ENCODE measurements around the gene GLI3. TPM values are rescaled to one million over a fixed set of nuclear protein-coding genes. Genes with fewer than 3 reads are reported as not detected.

GLI3 gene
- total RNA-seq, 1 donor from 2014 or later: 2.3 TPM

- no peak for DNase-seq (ENCODE audit: low read depth, low spot score)
Measured at GRCh38 chr7:42105554-42106358, 131.3 kb downstream of the GLI3 start.

GRCh38 chr7:42104694-42105093 lies 132.3 kb downstream of the GLI3 start:
- no peak for DNase-seq (ENCODE audit: low read depth, low spot score)

- DNase-seq (ENCODE audit: low read depth, low spot score): no peak
Measured at GRCh38 chr7:42104231-42104630, 132.8 kb downstream of the GLI3 start.

GRCh38 chr7:42103456-42103855 lies 133.6 kb downstream of the GLI3 start:
- no peak for DNase-seq (ENCODE audit: low read depth, low spot score)

DNA sequence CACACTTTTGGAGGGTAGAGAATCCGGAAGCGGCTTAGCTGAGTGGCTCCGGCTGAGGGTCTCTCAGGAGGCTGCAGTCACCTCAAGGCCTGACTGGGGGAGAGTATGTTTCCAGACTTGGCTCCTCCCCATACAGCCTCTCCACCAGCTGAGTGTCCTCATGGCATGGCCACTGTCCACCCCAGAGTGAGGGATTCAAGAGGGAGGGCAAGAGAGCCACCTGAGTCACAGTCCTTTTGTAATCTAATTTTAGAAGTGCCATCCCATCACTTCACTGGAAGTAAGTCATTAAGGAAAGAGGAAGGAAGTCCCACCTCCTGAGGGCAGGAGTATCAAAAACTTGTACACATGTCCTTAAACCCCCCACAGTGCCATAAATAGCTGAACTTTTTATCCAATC lies 134.0 kb downstream of the GLI3 start:
- no peak for DNase-seq (ENCODE audit: low read depth, low spot score)

DNA sequence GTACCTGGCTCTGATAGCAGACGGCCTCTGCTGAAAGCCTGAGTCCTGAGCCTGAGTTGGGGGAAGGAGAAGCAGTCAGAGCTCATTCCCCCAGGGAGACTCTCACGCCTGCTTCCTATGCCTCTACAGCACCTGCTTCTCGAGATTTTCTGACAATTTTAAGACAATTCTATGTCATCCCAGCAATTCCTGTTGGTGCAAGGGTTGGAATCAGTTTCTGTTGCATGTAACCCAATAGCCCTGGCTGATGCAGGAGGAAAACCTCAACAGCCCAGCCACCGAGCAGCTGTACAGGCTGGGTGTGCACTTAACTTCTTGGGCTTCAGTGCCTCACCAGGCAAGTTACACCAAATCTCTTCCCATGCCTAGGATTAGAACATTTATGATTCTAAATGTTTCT lies 134.7 kb downstream of the GLI3 start:
- no peak for DNase-seq (ENCODE audit: low read depth, low spot score)

- no peak for DNase-seq (ENCODE audit: low read depth, low spot score)
Measured at GRCh38 chr7:42100156-42100508, 136.9 kb downstream of the GLI3 start.

DNA sequence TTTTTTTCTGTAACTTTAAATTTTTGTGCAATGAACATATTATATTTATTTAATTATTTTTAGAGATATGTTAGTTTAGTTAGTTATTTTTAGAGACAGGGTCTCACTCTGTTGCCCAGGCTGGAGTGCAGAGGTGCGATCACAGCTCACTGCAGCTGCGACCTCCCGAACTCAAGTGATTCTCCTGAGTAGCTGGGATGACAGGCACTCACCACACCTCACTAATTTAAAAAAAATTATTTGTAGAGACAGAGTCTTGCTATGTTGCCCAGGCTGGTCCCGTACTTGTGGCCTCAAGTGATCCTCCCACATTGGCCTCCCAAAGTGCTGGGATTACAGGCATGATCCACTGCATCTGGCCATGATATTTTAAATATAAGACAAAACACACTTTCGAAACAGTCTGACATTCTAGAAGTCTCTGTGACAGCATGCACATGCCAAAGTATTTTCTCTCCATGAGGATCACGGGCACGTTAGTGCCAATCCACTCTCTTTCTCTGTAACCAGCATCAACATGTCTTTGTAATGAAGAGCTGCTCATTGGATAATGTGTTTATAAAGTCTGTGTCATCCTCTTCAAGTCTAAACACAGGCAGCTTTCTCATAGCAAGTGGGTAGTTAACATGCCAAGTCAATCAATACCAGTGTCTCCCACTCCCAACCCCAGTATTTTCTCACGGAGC lies 137.4 kb downstream of the GLI3 start:
- DNase-seq (ENCODE audit: low read depth, low spot score): no peak

DNA sequence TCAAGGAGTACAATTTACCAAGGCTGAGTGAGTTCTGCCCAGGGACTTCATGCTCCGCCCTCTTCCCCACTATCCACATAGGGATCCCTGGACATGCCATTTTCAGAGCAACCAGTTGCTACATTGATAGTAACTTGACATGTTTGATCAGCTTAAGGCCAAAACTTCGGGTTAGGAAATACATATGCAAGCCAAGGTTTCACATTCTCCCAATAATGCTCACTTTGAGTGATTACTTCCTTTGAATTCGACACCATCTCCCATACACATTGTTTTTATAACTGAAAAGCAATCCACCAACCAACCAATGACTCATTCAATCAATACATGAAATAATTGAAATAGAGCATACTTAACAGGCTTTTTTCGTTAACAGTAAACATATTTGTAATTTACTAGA lies 137.9 kb downstream of the GLI3 start:
- DNase-seq (ENCODE audit: low read depth, low spot score): no peak

DNA sequence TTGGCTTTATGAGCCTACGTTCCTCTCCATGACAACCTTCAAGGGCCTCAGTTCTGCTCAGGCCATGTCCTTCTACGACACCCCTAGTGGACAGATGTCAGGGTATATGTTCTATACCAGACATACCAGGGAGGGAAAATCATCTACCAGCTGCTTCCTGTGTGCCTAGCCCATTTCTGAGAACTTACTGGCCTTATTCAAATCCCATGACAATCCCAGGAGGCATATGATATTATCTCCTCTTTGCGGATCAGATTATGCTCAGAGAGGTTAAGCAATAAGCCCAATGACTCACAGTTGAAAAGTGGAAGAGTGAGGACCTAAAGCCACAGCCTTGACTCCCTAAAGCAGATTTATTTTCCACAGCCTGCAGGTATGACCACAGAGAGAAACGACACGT lies 139.3 kb downstream of the GLI3 start:
- DNase-seq (ENCODE audit: low read depth, low spot score): peak; percentile 11

DNA sequence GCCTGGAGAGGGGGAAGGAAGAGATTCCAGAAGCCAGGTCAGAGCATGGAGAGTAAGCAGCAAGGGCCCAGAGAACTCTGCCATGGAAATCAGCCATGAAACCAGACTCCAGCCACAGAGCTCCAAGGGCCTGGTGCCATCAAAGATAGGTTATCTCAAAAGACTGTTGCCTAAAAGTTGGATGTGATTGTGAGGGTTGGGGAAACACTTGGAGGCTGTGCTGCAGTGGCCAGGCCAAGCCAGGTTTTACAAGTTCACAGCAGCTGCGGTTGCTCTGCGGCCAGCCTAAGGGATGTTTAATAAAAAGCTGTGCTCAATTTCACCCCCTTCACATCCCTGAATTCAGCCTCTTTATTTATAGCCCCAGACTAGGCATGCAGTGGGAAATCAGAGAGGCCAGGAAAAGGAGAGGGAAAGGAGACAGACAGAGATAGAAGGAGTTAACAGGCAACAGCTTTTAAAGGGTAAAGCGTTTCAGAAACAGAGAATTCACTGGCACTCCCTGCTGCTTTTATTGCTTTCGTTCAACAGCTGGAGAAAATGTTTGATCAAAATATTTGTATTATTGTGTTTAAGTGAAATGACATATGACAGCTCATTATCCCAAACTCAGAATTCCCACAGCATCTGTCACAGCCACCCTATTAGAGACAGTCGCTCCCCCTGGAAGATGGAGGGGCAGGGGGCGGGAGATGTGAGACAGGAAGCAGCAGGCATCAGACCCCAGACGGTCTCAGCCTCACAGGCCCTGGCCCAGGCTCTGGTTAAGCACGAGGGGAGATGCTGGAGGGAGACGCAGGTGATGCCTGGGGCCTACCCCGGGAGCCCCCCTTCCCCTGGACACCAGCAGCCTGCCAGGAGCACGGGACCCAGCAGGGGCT lies 140.1 kb downstream of the GLI3 start:
- DNase-seq (ENCODE audit: low read depth, low spot score): no peak

DNA sequence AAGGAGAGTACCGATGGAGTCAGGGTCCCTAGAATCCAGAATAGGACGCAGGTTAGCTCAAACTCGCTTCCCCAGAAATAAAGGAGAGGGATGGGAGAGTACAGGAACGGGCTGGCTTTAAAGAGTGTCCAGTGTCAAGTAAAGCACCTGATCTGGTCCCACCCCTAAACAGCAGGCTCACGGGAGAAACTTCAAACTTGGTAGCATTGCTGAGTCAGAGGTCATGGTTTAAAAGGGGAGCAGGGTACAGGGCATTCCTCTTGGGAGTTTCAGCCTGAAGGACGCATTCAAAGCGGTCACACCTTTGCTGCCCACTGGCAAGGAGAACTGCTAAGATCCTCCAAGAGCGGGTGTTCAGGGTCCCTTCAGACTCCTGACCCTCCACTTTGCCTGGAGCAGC lies 140.7 kb downstream of the GLI3 start:
- DNase-seq (ENCODE audit: low read depth, low spot score): no peak

- DNase-seq (ENCODE audit: low read depth, low spot score): no peak
Measured at GRCh38 chr7:42095791-42096190, 141.2 kb downstream of the GLI3 start.

- DNase-seq (ENCODE audit: low read depth, low spot score): no peak
Measured at GRCh38 chr7:42093349-42093905, 143.6 kb downstream of the GLI3 start.

DNA sequence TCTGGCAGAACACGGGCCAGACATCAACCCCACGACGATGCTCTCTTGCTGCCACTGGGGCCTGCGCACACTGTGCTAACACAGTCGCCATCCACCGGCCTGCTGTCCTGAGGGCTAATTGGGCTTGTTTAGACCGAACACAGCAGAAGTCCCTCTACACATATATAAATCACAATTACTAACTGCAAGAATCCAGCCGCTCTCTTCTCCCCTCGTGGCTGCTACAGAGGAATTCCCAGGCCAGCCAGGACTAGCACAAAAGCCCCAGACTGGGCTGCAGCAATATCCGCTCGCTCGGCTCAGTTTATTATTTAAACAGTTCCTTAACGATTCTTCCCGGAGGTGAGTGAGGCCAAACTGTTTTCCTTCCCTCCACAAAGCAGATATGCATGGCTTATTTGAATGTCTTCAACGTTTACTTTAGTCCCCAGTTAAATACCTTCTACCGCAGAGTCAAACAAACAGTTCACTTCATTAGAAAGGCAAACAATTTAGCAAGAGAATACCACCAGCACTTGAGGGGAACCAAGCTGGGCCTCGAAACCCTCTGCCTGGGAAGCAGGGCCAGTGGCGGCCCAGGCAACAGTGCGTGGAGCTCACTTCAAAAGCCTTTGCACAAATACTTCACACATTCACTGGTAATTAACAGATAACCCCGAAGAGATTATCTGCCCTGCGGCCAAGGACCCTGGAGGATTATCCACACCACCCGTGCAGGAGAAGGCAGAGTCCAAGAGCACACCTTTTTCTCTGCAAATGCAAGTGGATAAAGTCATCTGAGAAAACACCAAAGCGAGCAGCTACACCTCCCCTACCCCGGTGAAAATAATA lies 145.3 kb downstream of the GLI3 start:
- no peak for DNase-seq (ENCODE audit: low read depth, low spot score)

GRCh38 chr7:42090806-42091205 lies 146.2 kb downstream of the GLI3 start:
- no peak for DNase-seq (ENCODE audit: low read depth, low spot score)

DNA sequence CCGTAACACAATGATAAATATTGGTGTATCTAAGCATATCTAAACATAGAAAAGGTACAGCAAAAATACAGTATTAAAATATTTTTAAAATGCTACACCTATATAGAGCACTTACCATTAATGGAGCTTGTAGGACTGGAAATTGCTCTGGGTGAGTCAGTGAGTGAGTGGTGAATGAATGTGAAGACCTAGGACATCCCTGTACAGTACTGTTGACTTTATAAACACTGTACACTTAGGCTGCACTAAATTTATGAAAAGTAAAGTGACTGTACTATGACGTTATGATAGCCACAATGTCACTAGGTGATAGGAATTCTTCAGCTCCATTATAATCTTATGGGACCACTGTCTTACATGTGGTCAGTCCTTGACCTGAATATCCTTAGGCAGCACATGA lies 147.0 kb downstream of the GLI3 start:
- DNase-seq (ENCODE audit: low read depth, low spot score): no peak

- DNase-seq (ENCODE audit: low read depth, low spot score): no peak
Measured at GRCh38 chr7:42087616-42088015, 149.4 kb downstream of the GLI3 start.

DNA sequence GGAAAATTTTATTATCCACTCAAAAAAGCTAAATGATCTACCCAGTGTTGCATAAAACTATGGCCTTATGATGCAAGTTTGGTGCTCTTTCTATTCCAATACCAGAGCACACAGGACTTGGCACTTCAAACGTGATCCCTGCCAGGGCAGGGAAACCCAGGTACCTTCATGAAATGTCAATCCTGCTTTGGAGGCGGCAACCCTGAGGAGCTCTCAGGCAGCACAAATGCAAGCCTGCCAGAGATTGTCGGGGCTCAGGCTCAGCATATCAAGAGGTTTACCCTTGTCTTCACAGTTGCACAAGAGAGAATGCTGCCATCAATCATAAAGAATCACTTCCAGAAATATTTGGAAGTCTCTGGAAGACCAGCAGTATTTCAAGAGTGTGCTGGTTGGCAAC lies 151.5 kb downstream of the GLI3 start:
- no peak for DNase-seq (ENCODE audit: low read depth, low spot score)

DNA sequence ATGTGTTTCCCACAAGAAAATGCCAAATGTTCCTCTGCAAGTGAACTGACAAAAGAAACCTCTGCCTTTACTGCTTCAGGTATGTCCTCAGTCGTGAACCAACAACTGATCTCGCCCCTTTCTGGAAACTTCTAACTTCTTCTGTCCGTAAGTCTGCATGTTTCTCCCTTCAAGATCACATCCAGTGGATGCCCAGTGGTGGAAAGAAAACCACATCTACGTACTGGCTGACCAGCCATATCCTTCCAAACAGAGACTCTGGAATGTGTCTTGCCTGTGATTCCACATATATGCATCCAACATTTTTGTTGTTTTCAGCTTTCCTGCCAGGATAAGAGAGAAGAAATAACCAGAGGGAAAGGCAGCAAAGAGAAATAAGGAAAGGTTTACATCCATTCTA lies 152.7 kb downstream of the GLI3 start:
- DNase-seq (ENCODE audit: low read depth, low spot score): no peak

GRCh38 chr7:42083284-42083683 lies 153.7 kb downstream of the GLI3 start:
- peak; percentile 10 for DNase-seq (ENCODE audit: low read depth, low spot score)
